ENCODE results near the gene MYO18B. TPM values are rescaled to one million over a fixed set of nuclear protein-coding genes. Genes with fewer than 3 reads are reported as not detected.
"Not testable (repeated sequence)": the region's sequence is repeated elsewhere in the genome, so short reads cannot be mapped to it uniquely, and the experiment has no call there.

MYO18B gene
- total RNA-seq, 2 donors from 2014 or later: 0.11 TPM; not detected in 1

- TF ChIP-seq CTCF (IDR thresholded peaks at IDR 0.05): no peak
These were observed 229.2 kb downstream of the MYO18B start for GRCh38 chr22:25970999-25971811.

GRCh38 chr22:25972397-25972796 is 230.4 kb downstream of the MYO18B start:
- Histone ChIP-seq H3K9ac (ENCODE audit: low read depth in 2 of 2, low read length in 2 of 2) (no peak overlapping the region), H3K4me1 (no peaks in the 10 kb centered on the region), H3K36me3 (no peaks in the 10 kb centered on the region), H3K9me3 (no peaks in the 10 kb centered on the region), H3K27me3 (no peaks in the 10 kb centered on the region), H3K27ac (no peak overlapping the region), H3K4me3 (no peak overlapping the region)
- intact Hi-C loops (cut with DNase I): no loop called here
- TF ChIP-seq CTCF (IDR thresholded peaks at IDR 0.05): no peak
- DNase-seq: no peak

More at GRCh38 chr22:25970999-25971811, 229.2 kb downstream of the MYO18B start:
- no peaks in the 10 kb centered on the region for H3K4me1 ChIP-seq
- intact Hi-C loops (cut with DNase I): no loop called here
- H3K27me3 ChIP-seq: no peaks in the 10 kb centered on the region
- H3K36me3 ChIP-seq: no peaks in the 10 kb centered on the region
- H3K9ac ChIP-seq (ENCODE audit: low read depth in 2 of 2, low read length in 2 of 2): no peak overlapping the region
- no peak for DNase-seq
- H3K27ac ChIP-seq: no peak overlapping the region
- no peak overlapping the region for H3K4me3 ChIP-seq
- no peaks in the 10 kb centered on the region for H3K9me3 ChIP-seq

- Histone ChIP-seq H3K27me3 (no peaks in the 10 kb centered on the region), H3K27ac (no peak overlapping the region), H3K9me3 (no peaks in the 10 kb centered on the region), H3K9ac (ENCODE audit: low read depth in 2 of 2, low read length in 2 of 2) (no peak overlapping the region), H3K4me3 (no peak overlapping the region), H3K36me3 (no peaks in the 10 kb centered on the region), H3K4me1 (no peaks in the 10 kb centered on the region)
- DNase-seq: no peak
- intact Hi-C loops (cut with DNase I): no loop called here
- TF ChIP-seq CTCF (IDR thresholded peaks at IDR 0.05): no peak
These were observed 234.4 kb downstream of the MYO18B start for GRCh38 chr22:25976356-25976755.

- DNase-seq: no peak
- Histone ChIP-seq H3K9ac (ENCODE audit: low read depth in 2 of 2, low read length in 2 of 2) (no peak overlapping the region), H3K4me1 (no peaks in the 10 kb centered on the region), H3K36me3 (no peaks in the 10 kb centered on the region), H3K9me3 (no peaks in the 10 kb centered on the region), H3K27me3 (no peaks in the 10 kb centered on the region), H3K4me3 (no peak overlapping the region), H3K27ac (no peak overlapping the region)
- no peak for TF ChIP-seq CTCF (IDR thresholded peaks at IDR 0.05)
- intact Hi-C loops (cut with DNase I): no loop called here
These were observed 238.0 kb downstream of the MYO18B start for GRCh38 chr22:25979968-25980367.

GRCh38 chr22:25984911-25985310 is 242.9 kb downstream of the MYO18B start:
- H3K27ac ChIP-seq; intact Hi-C loops (cut with DNase I); H3K4me1 ChIP-seq; H3K9ac ChIP-seq (ENCODE audit: low read depth in 2 of 2, low read length in 2 of 2); H3K4me3 ChIP-seq; H3K9me3 ChIP-seq; H3K36me3 ChIP-seq; H3K27me3 ChIP-seq; DNase-seq: not testable (repeated sequence)

GRCh38 chr22:25987948-25988347 is 246.0 kb downstream of the MYO18B start:
- no peaks in the 10 kb centered on the region for H3K4me1 ChIP-seq
- no peak overlapping the region for H3K4me3 ChIP-seq
- no peaks in the 10 kb centered on the region for H3K27me3 ChIP-seq
- intact Hi-C loops (cut with DNase I): no loop called here
- H3K9ac ChIP-seq (ENCODE audit: low read depth in 2 of 2, low read length in 2 of 2): no peak overlapping the region
- no peak overlapping the region for H3K27ac ChIP-seq
- H3K9me3 ChIP-seq: no peaks in the 10 kb centered on the region
- DNase-seq: no peak
- H3K36me3 ChIP-seq: no peaks in the 10 kb centered on the region
- no peak for TF ChIP-seq CTCF (IDR thresholded peaks at IDR 0.05)

Measured in colonic mucosa (tissue), 4 donors.